ENCODE results near the gene SDHA.
"Not testable (repeated sequence)": the region's sequence is repeated elsewhere in the genome, so short reads cannot be mapped to it uniquely, and the experiment has no call there.

SDHA gene

GRCh38 chr5:298737-299125 is 80.6 kb downstream of the SDHA start:
- Mint-ChIP-seq H3K27me3 (no peaks in the 10 kb centered on the region), H3K36me3 (ENCODE audit: low read depth) (no peaks in the 10 kb centered on the region), H3K4me1 (ENCODE audit: low read depth) (peaks cover 30% of the 10 kb centered on the region), H3K27ac (no peak overlapping the region), H3K4me3 (no peak overlapping the region), H3K9me3 (no peaks in the 10 kb centered on the region)

- peaks cover 30% of the 10 kb centered on the region for H3K4me1 Mint-ChIP-seq (ENCODE audit: low read depth)
- not testable (repeated sequence) for H3K4me3 Mint-ChIP-seq; H3K36me3 Mint-ChIP-seq (ENCODE audit: low read depth); H3K27me3 Mint-ChIP-seq; H3K27ac Mint-ChIP-seq; H3K9me3 Mint-ChIP-seq
Observed at GRCh38 chr5:299921-300320, 81.8 kb downstream of the SDHA start.

GRCh38 chr5:300691-301435 is 82.7 kb downstream of the SDHA start:
- not testable (repeated sequence) for H3K36me3 Mint-ChIP-seq (ENCODE audit: low read depth); H3K4me3 Mint-ChIP-seq; H3K9me3 Mint-ChIP-seq; H3K27ac Mint-ChIP-seq; H3K27me3 Mint-ChIP-seq
- peaks cover 27% of the 10 kb centered on the region for H3K4me1 Mint-ChIP-seq (ENCODE audit: low read depth)

GRCh38 chr5:302416-302815 is 84.3 kb downstream of the SDHA start:
- not testable (repeated sequence) for H3K4me3 Mint-ChIP-seq; H3K9me3 Mint-ChIP-seq; H3K27ac Mint-ChIP-seq; H3K36me3 Mint-ChIP-seq (ENCODE audit: low read depth); H3K27me3 Mint-ChIP-seq
- peaks cover 11% of the 10 kb centered on the region for H3K4me1 Mint-ChIP-seq (ENCODE audit: low read depth)

- Mint-ChIP-seq H3K4me3 (no peak overlapping the region), H3K27me3 (no peaks in the 10 kb centered on the region), H3K27ac (no peak overlapping the region), H3K36me3 (ENCODE audit: low read depth) (peaks cover 10% of the 10 kb centered on the region), H3K4me1 (ENCODE audit: low read depth) (peaks cover 8% of the 10 kb centered on the region), H3K9me3 (no peaks in the 10 kb centered on the region)
Observed at GRCh38 chr5:302966-303365, 84.8 kb downstream of the SDHA start.

- not testable (repeated sequence) for H3K27ac Mint-ChIP-seq; H3K9me3 Mint-ChIP-seq; H3K4me1 Mint-ChIP-seq (ENCODE audit: low read depth); H3K4me3 Mint-ChIP-seq; H3K27me3 Mint-ChIP-seq; H3K36me3 Mint-ChIP-seq (ENCODE audit: low read depth)
Observed at GRCh38 chr5:303741-304140, 85.6 kb downstream of the SDHA start.

GRCh38 chr5:305050-305449 is 86.9 kb downstream of the SDHA start:
- Mint-ChIP-seq H3K4me1 (ENCODE audit: low read depth) (peaks cover 8% of the 10 kb centered on the region), H3K27me3 (no peaks in the 10 kb centered on the region), H3K4me3 (no peak overlapping the region), H3K9me3 (no peaks in the 10 kb centered on the region), H3K27ac (no peak overlapping the region), H3K36me3 (ENCODE audit: low read depth) (peaks cover 11% of the 10 kb centered on the region)

GRCh38 chr5:305459-305858 is 87.3 kb downstream of the SDHA start:
- no peak overlapping the region for H3K4me3 Mint-ChIP-seq
- H3K4me1 Mint-ChIP-seq (ENCODE audit: low read depth) = peaks cover 8% of the 10 kb centered on the region
- H3K27ac Mint-ChIP-seq = no peak overlapping the region
- peaks cover 15% of the 10 kb centered on the region for H3K36me3 Mint-ChIP-seq (ENCODE audit: low read depth)
- no peaks in the 10 kb centered on the region for H3K9me3 Mint-ChIP-seq
- H3K27me3 Mint-ChIP-seq = no peaks in the 10 kb centered on the region

- no peaks in the 10 kb centered on the region for H3K9me3 Mint-ChIP-seq
- H3K4me1 Mint-ChIP-seq (ENCODE audit: low read depth) = peaks cover 3% of the 10 kb centered on the region
- H3K27ac Mint-ChIP-seq = no peak overlapping the region
- H3K27me3 Mint-ChIP-seq = no peaks in the 10 kb centered on the region
- H3K4me3 Mint-ChIP-seq = no peak overlapping the region
- H3K36me3 Mint-ChIP-seq (ENCODE audit: low read depth) = peaks cover 19% of the 10 kb centered on the region
Observed at GRCh38 chr5:306011-306805, 88.1 kb downstream of the SDHA start.
